OCI-LY7 (cell line): ENCODE data around the gene SPAG16. TPM values are rescaled to one million over a fixed set of nuclear protein-coding genes. Genes with fewer than 3 reads are reported as not detected.

Source experiments
- BruUV-seq: library from RNA; stranded (reverse); fragments of 400-500 nt; replicated peaks from 2 replicates; lab custom pipeline; 2021; lab: Mats Ljungman, UMichigan
- CTCF ChIA-PET: fragments of 300-600 bp; sonication (Branson Sonifier 250); formaldehyde crosslinking; loops from one replicate; lab custom pipeline; 2022; ENCODE audit warnings: antibody characterized with exemption; ENCODE audit not compliant: unreplicated experiment; lab: Charles Lee
- POLR2A ChIA-PET: fragments of 300-600 bp; sonication (Branson Sonifier 250); formaldehyde crosslinking; loops from one replicate; lab custom pipeline; 2022; ENCODE audit warnings: antibody characterized with exemption; lab: Charles Lee
- DNase-seq: peaks from one replicate; pipeline ENCODE4 v3.0.0-alpha.2; 2015; ENCODE audit warnings: low spot score
- H2AFZ ChIP-seq: fragments of 200-600 bp; sonication (generic), shearing (Covaris generic); 2 replicates; pipeline ENCODE4 v1.6.1; 2014; ENCODE audit warnings: mild to moderate bottlenecking, antibody characterized with exemption, low read length, moderate library complexity
- H3K27ac ChIP-seq: fragments of 200-600 bp; sonication (generic); 2 replicates; pipeline ENCODE4 v1.5.1; 2014; ENCODE audit warnings: mixed run types, low read depth, mild to moderate bottlenecking, moderate library complexity, low read length, inconsistent platforms; ENCODE audit not compliant: poor library complexity, severe bottlenecking
- H3K36me3 ChIP-seq: fragments of 200-600 bp; sonication (generic); 2 replicates; pipeline ENCODE4 v1.6.1; 2014; ENCODE audit warnings: mild to moderate bottlenecking, antibody characterized with exemption, low read length, moderate library complexity, mixed read lengths; ENCODE audit not compliant: insufficient read depth
- H3K4me1 ChIP-seq: fragments of 200-600 bp; sonication (generic); 2 replicates; pipeline ENCODE4 v1.5.1; 2014; ENCODE audit warnings: mild to moderate bottlenecking, low read length; ENCODE audit not compliant: insufficient read depth, poor library complexity, severe bottlenecking
- H3K4me2 ChIP-seq: fragments of 200-600 bp; sonication (generic); 2 replicates; pipeline ENCODE4 v1.6.1; 2014; ENCODE audit warnings: mild to moderate bottlenecking, low read length
- H3K4me3 ChIP-seq: fragments of 200-600 bp; sonication (generic); 2 replicates; pipeline ENCODE4 v1.5.1; 2014; ENCODE audit warnings: mild to moderate bottlenecking, low read depth, low read length; ENCODE audit not compliant: poor library complexity, severe bottlenecking
- H3K79me2 ChIP-seq: fragments of 200-600 bp; sonication (generic); 2 replicates; pipeline ENCODE4 v1.6.1; 2016; ENCODE audit warnings: low read depth, mild to moderate bottlenecking, low read length, moderate library complexity, mixed read lengths; ENCODE audit not compliant: insufficient read depth
- H3K9me2 ChIP-seq: fragments of 200-600 bp; sonication (generic); 2 replicates; pipeline ENCODE4 v1.6.1; 2016; ENCODE audit warnings: mild to moderate bottlenecking, low read length, mixed read lengths; ENCODE audit not compliant: insufficient read depth
- H3K9me3 ChIP-seq: fragments of 200-600 bp; sonication (generic); 2 replicates; pipeline ENCODE4 v1.6.1; 2014; ENCODE audit warnings: mild to moderate bottlenecking, mixed run types, low read length, mixed read lengths
- H4K20me1 ChIP-seq: fragments of 200-600 bp; sonication (generic); 2 replicates; pipeline ENCODE4 v1.6.1; 2014; ENCODE audit warnings: mild to moderate bottlenecking, antibody characterized with exemption, low read length, moderate library complexity, mixed read lengths; ENCODE audit not compliant: insufficient read depth
- CTCF ChIP-seq: fragments of 200-600 bp; sonication (generic); conservative IDR thresholded peaks from 2 replicates; pipeline ENCODE4 v1.5.1; 2014; ENCODE audit warnings: mild to moderate bottlenecking, antibody characterized with exemption, low read length, moderate library complexity, mixed read lengths
- EZH2phosphoT487 ChIP-seq: fragments of 200-600 bp; sonication (generic); IDR thresholded peaks from 2 replicates; pipeline ENCODE4 v1.6.1; 2018; ENCODE audit warnings: low read depth, borderline replicate concordance, mild to moderate bottlenecking, mixed run types, antibody characterized with exemption, low read length, moderate library complexity, mixed read lengths
- intact Hi-C: fragments of 100-400 bp; cut with micrococcal nuclease; formaldehyde crosslinking; loops from one replicate; pipeline ENCODE4 v1.10.0; 2022; ENCODE audit not compliant: unreplicated experiment
- total RNA-seq, 2 experiments: library from RNA; depleted of rRNA in 1 of 2; stranded (reverse); fragments of >200 nt in 1 of 2; shearing (Covaris generic) in 1 of 2; gene quantifications; 2 replicates each; pipeline ENCODE4 v1.2.3, GENCODE V29; 2014 to 2022

Gene SPAG16
- total RNA-seq, 2 experiments from 2014 or later = 22.1 to 24.2 TPM

GRCh38 chr2:213261237-213261636, 23.0 kb upstream of the SPAG16 start:
- Histone ChIP-seq H3K4me2 (no peak overlapping the region), H3K4me1 (no peaks in the 10 kb centered on the region), H3K36me3 (no peaks in the 10 kb centered on the region), H3K9me2 (no peaks in the 10 kb centered on the region), H3K4me3 (no peak overlapping the region), H3K27ac (no peak overlapping the region), H3K9me3 (no peaks in the 10 kb centered on the region), H2AFZ (no peak overlapping the region), H3K79me2 (no peaks in the 10 kb centered on the region), H4K20me1 (no peaks in the 10 kb centered on the region)
- ChIA-PET POLR2A (no interaction called here), CTCF (no interaction called here)
- no peak for TF ChIP-seq CTCF
- no peak for TF ChIP-seq EZH2phosphoT487
- DNase-seq = no peak
- intact Hi-C loops = no loop called here
- no TSS peak for BruUV-seq

DNA sequence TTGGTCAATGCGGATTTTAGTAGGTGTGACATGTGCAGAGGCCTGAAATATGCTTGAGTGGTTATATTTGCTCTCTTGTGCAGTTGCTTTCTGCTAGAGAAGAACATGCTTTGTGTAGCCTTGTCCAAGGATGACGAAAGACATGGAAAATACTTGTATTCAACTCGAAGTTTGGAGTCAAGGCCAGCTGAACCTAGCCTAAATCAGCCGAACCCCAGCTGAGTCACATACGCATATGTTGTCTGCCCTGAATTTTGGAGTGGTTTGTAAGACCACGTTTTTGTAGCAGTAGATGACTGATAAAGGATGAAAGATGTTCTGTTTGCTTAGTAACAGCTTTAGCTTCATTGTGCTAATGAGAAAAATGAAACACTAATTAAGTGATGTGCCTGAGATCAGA, 22.5 kb upstream of the SPAG16 start:
- intact Hi-C loops = no loop called here
- no peaks in the 10 kb centered on the region for H3K9me3 ChIP-seq
- H3K27ac ChIP-seq = no peak overlapping the region
- DNase-seq = no peak
- ChIA-PET POLR2A (no interaction called here), CTCF (no interaction called here)
- H3K4me2 ChIP-seq = no peak overlapping the region
- no peaks in the 10 kb centered on the region for H3K79me2 ChIP-seq
- no peak overlapping the region for H2AFZ ChIP-seq
- no peak overlapping the region for H3K4me3 ChIP-seq
- TF ChIP-seq CTCF = no peak
- TF ChIP-seq EZH2phosphoT487 = no peak
- H3K36me3 ChIP-seq = no peaks in the 10 kb centered on the region
- BruUV-seq = no TSS peak
- H3K9me2 ChIP-seq = no peaks in the 10 kb centered on the region
- no peaks in the 10 kb centered on the region for H4K20me1 ChIP-seq
- H3K4me1 ChIP-seq = no peaks in the 10 kb centered on the region

DNA sequence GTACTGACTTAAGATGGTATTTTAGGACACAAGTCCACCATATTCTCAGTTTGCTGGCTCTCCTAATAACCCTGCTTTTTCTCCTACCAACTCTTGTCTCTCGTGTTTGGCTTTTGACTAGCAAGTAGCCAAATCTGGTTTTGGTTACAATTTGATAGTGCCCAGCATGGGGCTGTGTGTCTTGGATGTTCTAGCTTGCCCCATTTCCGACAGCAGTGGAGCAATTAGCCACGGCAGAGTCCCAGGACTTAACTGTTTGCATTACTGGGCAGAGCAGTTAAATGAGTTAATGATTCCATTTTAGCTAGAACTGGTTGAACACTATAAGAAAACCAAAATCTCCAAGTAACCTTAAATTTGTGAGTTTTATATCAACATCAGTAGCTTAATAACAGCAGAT, 18.6 kb upstream of the SPAG16 start:
- H3K4me3 ChIP-seq = no peak overlapping the region
- DNase-seq = no peak

More for the DNA sequence above, 18.6 kb upstream of the SPAG16 start:
- H3K9me3 ChIP-seq = no peaks in the 10 kb centered on the region
- no TSS peak for BruUV-seq
- intact Hi-C loops = no loop called here
- H3K36me3 ChIP-seq = no peaks in the 10 kb centered on the region
- ChIA-PET POLR2A (interaction anchor here (1.2 to 1.3 kb wide), 3 partner anchors 10 to 21 kb away, joined by 3 to 7 read pairs (median 4); no protein-coding TSS in a partner anchor), CTCF (no interaction called here)
- H2AFZ ChIP-seq = no peak overlapping the region
- no peaks in the 10 kb centered on the region for H4K20me1 ChIP-seq
- no peak overlapping the region for H3K27ac ChIP-seq
- H3K4me2 ChIP-seq = no peak overlapping the region
- no peaks in the 10 kb centered on the region for H3K79me2 ChIP-seq
- 0 out of 2 replicates have a peak, but pooled peaks cover 9% of the 10 kb centered on the region for H3K9me2 ChIP-seq
- H3K4me1 ChIP-seq = no peaks in the 10 kb centered on the region
- no peak for TF ChIP-seq CTCF
- no peak for TF ChIP-seq EZH2phosphoT487
